Hepatocyte (in vitro differentiated cells): ENCODE results near the gene TCP11L2. TPM values are rescaled to one million over a fixed set of nuclear protein-coding genes. Genes with fewer than 3 reads are reported as not detected.

ENCODE experiments used
- DNase-seq: peaks from one replicate; pipeline ENCODE4 v3.0.0-alpha.2; 2016; ENCODE audit warnings: low spot score
- H2AFZ ChIP-seq: fragments of 200-600 bp; sonication (generic); 2 replicates; pipeline ENCODE4 v1.6.0; 2016; ENCODE audit warnings: antibody characterized with exemption, mild to moderate bottlenecking
- H3K27ac ChIP-seq: fragments of 200-600 bp; sonication (generic); 2 replicates; pipeline ENCODE4 v1.5.1; 2016; ENCODE audit warnings: mild to moderate bottlenecking
- H3K27me3 ChIP-seq: fragments of 200-600 bp; sonication (generic); 2 replicates; pipeline ENCODE4 v1.6.1; 2016
- H3K36me3 ChIP-seq: fragments of 200-600 bp; sonication (generic); replicated peaks from 2 replicates; pipeline ENCODE4 v1.5.1; 2016; ENCODE audit warnings: low read depth; ENCODE audit not compliant: insufficient read depth
- H3K4me1 ChIP-seq: fragments of 200-600 bp; sonication (generic); 2 replicates; pipeline ENCODE4 v1.5.1; 2016; ENCODE audit warnings: mild to moderate bottlenecking, moderate library complexity; ENCODE audit not compliant: insufficient read depth
- H3K4me2 ChIP-seq: fragments of 200-600 bp; sonication (generic); 2 replicates; pipeline ENCODE4 v1.6.0; 2016
- H3K4me3 ChIP-seq: fragments of 200-600 bp; sonication (generic); 2 replicates; pipeline ENCODE4 v1.5.1; 2016; ENCODE audit warnings: mild to moderate bottlenecking
- H3K79me2 ChIP-seq: fragments of 200-600 bp; sonication (generic); 2 replicates; pipeline ENCODE4 v1.6.0; 2017; ENCODE audit warnings: mild to moderate bottlenecking
- H3K9me2 ChIP-seq: fragments of 200-600 bp; sonication (generic); replicated peaks from 2 replicates; pipeline ENCODE4 v1.6.0; 2017; ENCODE audit warnings: mild to moderate bottlenecking; ENCODE audit not compliant: insufficient read depth
- H3K9me3 ChIP-seq: fragments of 200-600 bp; sonication (generic); 2 replicates; pipeline ENCODE4 v1.5.1; 2016; ENCODE audit warnings: low read depth, mild to moderate bottlenecking
- H4K20me1 ChIP-seq: fragments of 200-600 bp; sonication (generic); 2 replicates; pipeline ENCODE4 v1.6.0; 2016; ENCODE audit warnings: mild to moderate bottlenecking; ENCODE audit not compliant: insufficient read depth, poor library complexity, severe bottlenecking
- EZH2 ChIP-seq: fragments of 200-600 bp; sonication (generic); IDR thresholded peaks from 2 replicates; pipeline ENCODE4 v1.6.1; 2016; ENCODE audit warnings: antibody characterized with exemption, mild to moderate bottlenecking, borderline replicate concordance
- EZH2phosphoT487 ChIP-seq: fragments of 200-600 bp; sonication (generic); IDR thresholded peaks from one replicate; pipeline ENCODE4 v1.6.1; 2018; ENCODE audit warnings: antibody characterized with exemption, mild to moderate bottlenecking, low read depth, moderate library complexity; ENCODE audit not compliant: unreplicated experiment, severe bottlenecking
- WGBS: methylation state at CpG from one replicate; pipeline ENCODE4 v1.1.6; 2016; ENCODE audit warnings: low lambda C conversion rate; ENCODE audit errors: missing lambda C conversion rate; 5-methylcytosine and 5-hydroxymethylcytosine counted together
- polyA plus RNA-seq: library from polyadenylated mRNA; unstranded; fragments of >200 nt; fragmentation: Nextera tagmentation; extraction: Ambion mirVana; gene quantifications from 2 replicates; pipeline ENCODE4 v1.2.1, GENCODE V29; 2016
- total RNA-seq: library from RNA; depleted of rRNA; stranded (reverse); fragments of >200 nt; gene quantifications from 2 replicates; pipeline ENCODE4 v1.2.3, GENCODE V29; 2014
- TF ChIP-seq, protein P1 (sequence below): fragments of 200-600 bp; sonication (generic); IDR thresholded peaks from 2 replicates; pipeline ENCODE4 v1.5.1; 2016; ENCODE audit warnings: antibody characterized with exemption, mild to moderate bottlenecking; ENCODE audit not compliant: poor library complexity

Gene TCP11L2
- total and polyA plus RNA-seq, 2 experiments from 2014 or later: 9.6 to 38.4 TPM

DNA sequence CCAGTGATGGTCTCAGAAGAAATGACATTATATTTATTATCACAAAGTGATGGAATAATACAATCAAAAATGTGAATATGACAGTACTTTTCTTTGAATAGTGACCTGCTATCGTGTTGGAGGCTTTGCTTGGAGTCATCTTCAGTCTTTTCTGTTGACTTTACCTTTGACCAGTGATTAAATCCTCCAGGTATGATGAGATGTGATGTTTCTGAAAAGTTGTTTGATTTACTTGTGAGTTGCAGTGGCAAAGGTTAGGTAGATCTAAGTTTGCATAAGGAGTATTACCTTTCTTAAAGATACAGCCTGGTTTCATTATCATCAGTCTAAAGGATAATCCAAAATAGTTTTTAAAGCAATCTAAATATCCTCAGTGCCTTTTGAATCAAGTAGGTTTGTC lies 4.6 kb downstream of the TCP11L2 start:
- Histone ChIP-seq H3K9me3 (no peaks in the 10 kb centered on the region), H3K9me2 (no peaks in the 10 kb centered on the region), H3K4me3 (no peak overlapping the region), H3K36me3 (no peaks in the 10 kb centered on the region), H3K79me2 (peaks cover 24% of the 10 kb centered on the region), H3K27me3 (no peaks in the 10 kb centered on the region), H4K20me1 (no peaks in the 10 kb centered on the region), H2AFZ (no peak overlapping the region), H3K27ac (peak overlapping the region; percentile 85), H3K4me2 (peak overlapping the region; percentile 63), H3K4me1 (peaks cover 47% of the 10 kb centered on the region)
- TF ChIP-seq EZH2: no peak
- TF ChIP-seq EZH2phosphoT487: no peak
- TF ChIP-seq, protein P1, sequence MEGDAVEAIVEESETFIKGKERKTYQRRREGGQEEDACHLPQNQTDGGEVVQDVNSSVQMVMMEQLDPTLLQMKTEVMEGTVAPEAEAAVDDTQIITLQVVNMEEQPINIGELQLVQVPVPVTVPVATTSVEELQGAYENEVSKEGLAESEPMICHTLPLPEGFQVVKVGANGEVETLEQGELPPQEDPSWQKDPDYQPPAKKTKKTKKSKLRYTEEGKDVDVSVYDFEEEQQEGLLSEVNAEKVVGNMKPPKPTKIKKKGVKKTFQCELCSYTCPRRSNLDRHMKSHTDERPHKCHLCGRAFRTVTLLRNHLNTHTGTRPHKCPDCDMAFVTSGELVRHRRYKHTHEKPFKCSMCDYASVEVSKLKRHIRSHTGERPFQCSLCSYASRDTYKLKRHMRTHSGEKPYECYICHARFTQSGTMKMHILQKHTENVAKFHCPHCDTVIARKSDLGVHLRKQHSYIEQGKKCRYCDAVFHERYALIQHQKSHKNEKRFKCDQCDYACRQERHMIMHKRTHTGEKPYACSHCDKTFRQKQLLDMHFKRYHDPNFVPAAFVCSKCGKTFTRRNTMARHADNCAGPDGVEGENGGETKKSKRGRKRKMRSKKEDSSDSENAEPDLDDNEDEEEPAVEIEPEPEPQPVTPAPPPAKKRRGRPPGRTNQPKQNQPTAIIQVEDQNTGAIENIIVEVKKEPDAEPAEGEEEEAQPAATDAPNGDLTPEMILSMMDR: no peak
- WGBS: 74% methylated on average over 1 of the region's 1 CpG
- DNase-seq: no peak

GRCh38 chr12:106308121-106308520 lies 5.6 kb downstream of the TCP11L2 start:
- TF ChIP-seq, protein P1: no peak
- TF ChIP-seq EZH2 (no peak), EZH2phosphoT487 (no peak)
- peaks cover 47% of the 10 kb centered on the region for H3K4me1 ChIP-seq
- WGBS: 72% methylated on average over 1 of the region's 1 CpG
- no peaks in the 10 kb centered on the region for H3K27me3 ChIP-seq
- H3K4me2 ChIP-seq: peak overlapping the region; percentile 63
- peak overlapping the region; percentile 85 for H3K27ac ChIP-seq
- H3K36me3 ChIP-seq: no peaks in the 10 kb centered on the region
- peak; percentile 31 for DNase-seq
- no peak overlapping the region for H2AFZ ChIP-seq
- H3K79me2 ChIP-seq: peaks cover 24% of the 10 kb centered on the region
- no peak overlapping the region for H3K4me3 ChIP-seq
- H4K20me1 ChIP-seq: no peaks in the 10 kb centered on the region
- no peaks in the 10 kb centered on the region for H3K9me2 ChIP-seq
- no peaks in the 10 kb centered on the region for H3K9me3 ChIP-seq

- Histone ChIP-seq H3K4me2 (peak overlapping the region; percentile 63), H3K79me2 (peaks cover 23% of the 10 kb centered on the region), H3K4me3 (no peak overlapping the region), H3K9me2 (no peaks in the 10 kb centered on the region), H3K27ac (peak overlapping the region; percentile 85), H3K27me3 (no peaks in the 10 kb centered on the region), H4K20me1 (no peaks in the 10 kb centered on the region), H3K9me3 (no peaks in the 10 kb centered on the region), H3K4me1 (peaks cover 47% of the 10 kb centered on the region), H2AFZ (no peak overlapping the region), H3K36me3 (no peaks in the 10 kb centered on the region)
- DNase-seq: no peak
- WGBS: 87% methylated on average over 3 of the region's 3 CpGs
- no peak for TF ChIP-seq EZH2phosphoT487
- TF ChIP-seq EZH2: no peak
- TF ChIP-seq, protein P1: no peak
Observed at GRCh38 chr12:106308611-106309010, 6.1 kb downstream of the TCP11L2 start.
